ENCODE data around the gene ARHGEF6. TPM values are rescaled to one million over a fixed set of nuclear protein-coding genes. Genes with fewer than 3 reads are reported as not detected.
"Not testable (repeated sequence)": the region's sequence is repeated elsewhere in the genome, so short reads cannot be mapped to it uniquely, and the experiment has no call there.

ARHGEF6 gene
- polyA plus RNA-seq (2014; cell fraction: cytosol; rRNA removed): 0.13 TPM in 1 of 2 replicates, not detected in the other
- not detected in 2 replicates for polyA plus RNA-seq (2014; cell fraction: nucleus; rRNA removed)

- DNase-seq (ENCODE audit: low spot score): no peak
These were observed at the start of gene ARHGEF6 for GRCh38 chrX:136780763-136781162. Gene ARHGEF6 (minus strand): TSS chrX:136780932. CDS start chrX:136780882, 50 bp downstream.

- DNase-seq (ENCODE audit: low spot score): no peak
These were observed 48.7 kb upstream of the ARHGEF6 start for GRCh38 chrX:136829413-136829812.

- no peak for DNase-seq (ENCODE audit: low spot score)
These were observed 48.1 kb upstream of the ARHGEF6 start for GRCh38 chrX:136828830-136829229.

DNA sequence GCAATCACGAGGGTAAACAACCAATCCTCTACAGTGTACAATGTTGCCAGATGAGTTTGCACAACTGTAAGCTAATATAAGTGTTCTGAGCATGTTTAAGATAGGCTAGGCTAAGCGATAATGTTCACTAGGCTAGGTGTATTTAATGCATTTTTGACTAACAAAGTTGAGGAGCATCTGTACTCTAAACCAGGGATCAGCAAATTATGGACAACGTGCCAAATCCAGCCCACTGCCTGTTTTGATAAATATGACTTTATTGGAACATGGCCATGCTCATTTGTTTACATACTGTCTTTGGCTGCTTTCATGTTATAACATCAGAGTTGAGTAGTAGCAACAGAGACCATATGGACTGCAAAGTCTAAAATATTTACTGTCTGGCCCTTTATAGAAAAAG lies 46.3 kb upstream of the ARHGEF6 start:
- DNase-seq (ENCODE audit: low spot score): no peak

DNA sequence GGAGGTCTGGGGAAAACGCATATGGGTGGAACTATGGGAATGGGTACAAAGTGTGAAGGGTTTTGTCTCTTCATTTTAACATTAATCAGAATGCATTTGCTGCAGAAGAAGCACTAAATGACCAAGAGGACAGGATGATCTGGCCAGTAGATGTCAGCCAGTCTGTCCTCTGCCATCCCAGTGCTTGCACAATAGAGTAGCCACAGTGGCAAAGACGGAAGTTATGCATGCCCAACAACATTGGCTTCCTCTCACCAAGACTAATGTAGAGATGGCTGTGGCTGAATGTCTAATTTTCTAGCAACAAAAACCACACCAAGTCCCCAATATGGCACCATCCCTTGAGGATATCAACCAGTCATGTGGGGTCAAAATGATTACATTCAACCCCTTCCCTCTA lies 45.0 kb upstream of the ARHGEF6 start:
- no peak for DNase-seq (ENCODE audit: low spot score)

GRCh38 chrX:136823175-136823574 lies 42.4 kb upstream of the ARHGEF6 start:
- DNase-seq (ENCODE audit: low spot score): no peak

DNA sequence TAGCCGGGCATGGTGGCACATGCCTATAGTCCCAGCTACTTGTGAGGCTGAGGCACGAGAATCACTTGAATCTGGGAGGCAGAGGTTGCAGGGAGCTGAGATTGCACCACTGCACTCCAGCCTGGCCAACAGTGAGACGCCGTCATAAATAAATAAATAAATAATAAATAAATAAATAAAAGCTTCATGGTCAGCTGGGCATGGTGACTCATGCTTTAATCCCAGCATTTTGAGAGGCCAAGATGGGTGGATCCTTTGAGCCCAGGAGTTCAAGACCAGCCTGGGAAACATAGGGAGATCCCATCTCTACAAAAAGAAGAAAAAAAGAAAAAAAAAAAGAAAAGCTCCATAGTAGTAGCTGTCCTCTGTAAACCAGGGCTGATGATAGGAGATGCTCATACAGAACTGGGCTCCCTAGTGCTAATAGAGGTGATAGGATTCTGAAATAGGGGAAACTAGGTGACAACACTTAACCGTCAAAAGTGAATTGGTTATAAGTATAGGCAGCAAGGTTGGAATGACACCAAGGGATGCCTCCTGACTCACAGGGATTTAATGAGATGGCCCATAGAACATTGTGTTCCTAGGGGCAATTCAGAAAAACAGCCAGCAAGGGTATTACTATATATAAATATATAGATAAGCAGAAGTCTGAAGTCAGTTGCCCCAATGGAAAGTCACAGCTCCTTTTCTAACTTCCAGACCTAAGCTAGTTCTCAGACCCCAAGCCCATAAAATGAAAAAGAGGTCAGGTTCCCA lies 41.8 kb upstream of the ARHGEF6 start:
- no peak for DNase-seq (ENCODE audit: low spot score)

DNA sequence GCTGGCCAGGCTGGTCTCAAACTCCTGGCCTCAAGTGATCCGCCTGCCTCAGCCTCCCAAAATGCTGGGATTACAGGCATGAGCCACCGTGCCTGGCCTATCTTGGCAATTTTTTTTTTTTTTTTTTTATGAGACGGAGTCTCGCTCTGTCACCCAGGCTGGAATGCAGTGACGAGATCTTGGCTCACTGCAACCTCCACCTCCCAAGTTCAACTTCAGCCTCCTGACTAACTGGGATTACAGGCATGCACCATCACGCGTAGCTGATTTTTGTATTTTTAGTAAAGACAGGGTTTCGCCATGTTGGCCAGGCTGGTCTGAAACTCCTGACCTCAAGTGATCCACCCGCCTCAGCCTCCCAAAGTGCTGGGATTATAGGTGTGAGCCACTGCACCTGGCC lies 39.0 kb upstream of the ARHGEF6 start:
- DNase-seq (ENCODE audit: low spot score): not testable (repeated sequence)

DNA sequence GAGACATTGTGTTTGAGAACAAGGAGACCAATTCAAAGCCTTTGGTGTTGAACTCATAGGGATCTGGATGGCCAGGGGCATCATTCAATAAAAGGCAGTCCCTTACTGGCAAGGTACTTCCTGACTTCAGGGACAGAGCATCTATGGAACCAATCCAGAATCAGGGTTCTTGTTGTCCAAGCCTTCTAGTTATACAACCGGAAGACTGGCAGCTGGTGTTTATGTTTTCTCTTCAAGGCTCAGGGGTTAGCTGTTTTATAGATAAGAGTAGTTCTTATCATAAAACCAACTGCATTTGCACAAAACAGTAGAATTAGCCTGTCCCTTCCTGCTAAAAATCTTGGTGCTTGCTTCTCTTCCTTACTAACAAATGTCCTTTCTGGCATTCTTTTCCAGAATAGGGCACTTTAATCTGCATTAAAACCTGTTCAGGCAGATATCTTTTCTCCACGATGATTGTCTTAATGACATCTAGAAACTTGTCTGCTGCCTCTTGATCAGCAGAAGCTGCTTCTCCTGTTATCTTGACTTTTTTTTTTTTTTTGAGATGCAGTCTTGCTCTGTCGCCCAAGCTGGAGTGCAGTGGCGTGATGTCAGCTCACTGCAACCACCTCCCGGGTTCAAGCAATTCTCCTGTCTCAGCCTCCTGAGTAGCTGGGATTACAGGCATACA lies 38.4 kb upstream of the ARHGEF6 start:
- no peak for DNase-seq (ENCODE audit: low spot score)

DNA sequence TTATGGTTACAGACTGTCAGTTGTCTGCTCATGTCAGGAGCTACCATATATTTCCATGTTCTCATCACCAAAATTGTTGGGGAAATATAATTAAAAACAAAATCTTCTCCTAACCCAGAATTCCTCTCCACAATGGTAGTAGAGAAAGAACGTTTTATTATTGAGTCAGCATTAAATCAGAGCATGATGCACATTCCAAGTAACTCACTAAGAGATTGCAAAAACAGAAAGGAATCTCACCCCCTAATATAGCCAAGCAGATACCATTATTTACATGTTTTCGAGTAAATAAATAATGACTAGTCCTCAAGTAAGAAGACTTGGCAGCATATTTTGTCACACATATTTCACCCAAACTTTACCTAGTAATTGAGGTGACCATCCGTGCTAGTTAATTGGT lies 36.2 kb upstream of the ARHGEF6 start:
- no peak for DNase-seq (ENCODE audit: low spot score)

DNA sequence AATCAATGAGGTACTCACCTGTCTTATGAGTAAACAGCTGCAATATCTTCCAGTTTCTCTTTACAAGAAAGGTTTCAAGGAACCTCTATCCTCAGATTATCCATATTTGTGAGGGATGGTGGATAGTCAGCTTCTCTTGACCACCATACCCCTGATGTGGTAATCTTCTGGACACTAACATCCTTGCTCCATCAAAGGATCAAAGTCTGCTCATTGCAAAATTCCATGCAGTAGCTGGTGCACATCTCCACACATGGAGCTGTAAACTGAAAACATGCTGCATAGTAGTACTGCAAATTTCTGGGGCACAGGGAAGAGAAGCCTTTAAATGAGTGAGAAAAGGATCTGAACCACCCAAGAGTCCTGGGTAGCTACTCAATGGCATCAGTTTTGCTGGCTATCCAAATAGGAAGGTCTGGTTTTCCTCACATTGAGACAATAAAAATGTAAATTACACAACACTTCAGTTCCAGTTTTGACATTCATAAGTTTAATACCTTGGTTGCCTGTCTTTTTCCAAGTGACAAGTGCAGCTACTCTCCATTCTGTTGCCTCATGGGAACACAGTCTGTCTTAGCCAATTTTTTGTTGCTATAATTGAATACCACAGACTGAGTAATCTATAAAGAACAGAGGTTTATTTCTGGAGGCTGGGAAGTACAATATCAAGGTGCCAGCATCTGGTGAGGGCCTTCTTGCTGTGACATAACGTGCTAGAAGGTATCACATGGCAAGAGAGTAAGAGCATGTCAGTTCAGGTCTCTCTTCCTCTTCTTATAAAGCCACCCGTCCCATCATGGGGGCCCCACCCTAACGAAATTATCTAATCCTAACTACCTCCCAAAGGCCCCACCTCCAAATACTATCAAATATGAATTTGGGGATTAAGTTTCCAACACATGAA lies 34.4 kb upstream of the ARHGEF6 start:
- DNase-seq (ENCODE audit: low spot score): no peak

GRCh38 chrX:136812286-136812685 lies 31.6 kb upstream of the ARHGEF6 start:
- DNase-seq (ENCODE audit: low spot score): no peak

DNA sequence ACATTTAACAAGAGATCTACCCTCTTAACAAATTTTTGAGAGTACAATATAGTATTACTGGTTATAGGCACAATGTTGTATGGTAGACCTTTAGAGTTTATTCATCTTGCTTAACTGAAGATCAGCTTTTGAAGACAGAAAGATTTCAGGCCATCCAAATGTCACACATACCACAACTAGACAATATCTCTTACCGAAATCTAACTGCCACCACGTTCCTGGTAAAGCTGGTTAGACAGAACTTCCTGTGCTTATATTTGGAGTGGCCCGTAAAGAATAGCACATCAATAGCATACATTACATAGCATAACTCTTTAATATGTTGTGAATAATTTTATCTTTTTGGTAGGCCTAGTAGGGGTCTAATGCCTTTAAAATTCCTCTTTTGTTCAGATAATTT lies 29.8 kb upstream of the ARHGEF6 start:
- DNase-seq (ENCODE audit: low spot score): no peak

GRCh38 chrX:136806891-136807410 lies 26.2 kb upstream of the ARHGEF6 start:
- DNase-seq (ENCODE audit: low spot score): no peak

DNA sequence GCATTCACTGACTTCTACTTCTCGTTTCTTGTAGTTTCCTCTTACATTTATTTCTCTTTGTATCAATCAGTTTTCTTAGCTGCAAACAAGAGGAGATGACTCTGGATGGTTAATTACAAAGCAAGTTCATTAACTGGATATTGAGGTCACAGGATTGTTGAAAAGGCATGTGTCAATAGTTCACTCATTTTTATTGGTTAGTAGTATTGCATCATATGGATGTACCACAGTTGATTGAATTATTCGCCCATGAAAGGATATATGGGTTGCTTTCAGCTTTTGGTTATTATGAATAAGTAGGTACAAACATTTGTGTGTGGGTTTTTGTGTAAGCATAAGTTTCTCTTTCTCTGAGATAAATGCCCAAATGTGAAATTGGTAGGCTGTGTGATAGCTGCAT lies 21.8 kb upstream of the ARHGEF6 start:
- no peak for DNase-seq (ENCODE audit: low spot score)

GRCh38 chrX:136797787-136798186 lies 17.1 kb upstream of the ARHGEF6 start:
- DNase-seq (ENCODE audit: low spot score): no peak

DNA sequence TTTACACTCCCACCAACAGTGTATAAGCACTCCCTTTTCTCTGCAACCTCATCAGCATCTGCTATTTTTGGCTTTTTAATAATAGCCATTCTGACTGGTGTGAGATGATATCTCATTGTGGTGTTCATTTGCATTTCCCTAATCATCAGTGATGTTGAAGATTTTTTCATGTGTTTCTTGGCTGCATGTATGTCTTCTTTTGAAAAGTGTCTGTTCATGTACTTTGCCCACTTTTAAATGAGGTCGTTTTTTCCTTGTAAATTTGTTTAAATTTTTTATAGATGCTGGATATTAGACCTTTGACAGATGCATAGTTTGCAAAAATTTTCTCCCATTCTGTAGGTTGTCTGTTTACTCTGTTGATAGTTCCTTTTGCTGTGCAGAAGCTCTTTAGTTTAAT lies 14.4 kb upstream of the ARHGEF6 start:
- DNase-seq (ENCODE audit: low spot score): not testable (repeated sequence)

- not testable (repeated sequence) for DNase-seq (ENCODE audit: low spot score)
These were observed 13.9 kb upstream of the ARHGEF6 start for GRCh38 chrX:136794660-136795059.

GRCh38 chrX:136794080-136794479 lies 13.3 kb upstream of the ARHGEF6 start:
- DNase-seq (ENCODE audit: low spot score): no peak

- DNase-seq (ENCODE audit: low spot score): no peak
These were observed 9.1 kb upstream of the ARHGEF6 start for GRCh38 chrX:136789856-136790255.

DNA sequence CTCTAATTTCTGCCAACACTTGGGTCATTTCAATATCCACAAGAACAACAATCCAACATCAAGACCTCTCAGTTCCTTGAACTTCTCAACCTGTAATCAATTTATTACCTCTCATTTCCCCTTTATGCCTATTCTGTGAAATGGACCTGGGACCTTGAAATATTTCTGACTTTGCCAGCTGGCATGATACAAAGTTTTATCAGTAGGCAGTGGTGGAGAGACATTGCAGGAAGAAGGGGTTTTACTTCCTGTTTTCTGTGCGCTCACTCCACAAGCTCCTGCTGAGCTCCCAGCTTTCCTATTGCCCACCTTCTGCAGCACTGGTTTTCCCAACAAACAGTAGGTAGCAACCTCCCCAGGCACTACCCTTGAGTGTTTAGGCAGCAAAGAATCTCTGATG lies 3.5 kb upstream of the ARHGEF6 start:
- DNase-seq (ENCODE audit: low spot score): no peak

GRCh38 chrX:136783159-136783558 lies 2.4 kb upstream of the ARHGEF6 start:
- DNase-seq (ENCODE audit: low spot score): no peak
